K562 (cell line): ENCODE data around the gene SLC44A5. TPM values are rescaled to one million over a fixed set of nuclear protein-coding genes. Genes with fewer than 3 reads are reported as not detected.

ENCODE experiments used
- ATAC-seq: fragments of 200-7000 bp; cut with Tn5 transposase; 3 replicates; pipeline ENCODE4 v1.9.1; 2020; ENCODE audit warnings: moderate library complexity
- BruUV-seq: library from RNA; stranded (reverse); fragments of 400-500 nt; replicated peaks from 2 replicates; lab custom pipeline; 2021; lab: Mats Ljungman, UMichigan
- CTCF ChIA-PET: fragments of 300-600 bp; formaldehyde crosslinking; extraction: SDS; loops from one replicate; lab custom pipeline; 2021; ENCODE audit warnings: low intra/inter-chr PET ratio; lab: Yijun Ruan, JAX
- POLR2A ChIA-PET: fragments of 300-600, 350-650 bp; sonication (Branson Sonifier 250); formaldehyde crosslinking; extraction: SDS; loops from one replicate; lab custom pipeline; 2021; ENCODE audit warnings: antibody characterized with exemption, inconsistent platforms; lab: Yijun Ruan, JAX
- DNase-seq, 4 experiments: peaks; one replicate each; pipeline versions ENCODE4 v3.0.0 to v3.0.0-alpha.2; 2011 to 2018; ENCODE audit warnings: low spot score in 3 of 4, mixed read lengths in 3 of 4; ENCODE audit errors: extremely low read depth in 1 of 4
- FAIRE-seq: peaks from 2 replicates; lab custom pipeline; 2011; peaks lifted over from hg19 to GRCh38; lab: Jason Lieb, UNC
- H2AFZ ChIP-seq: 2 replicates; pipeline ENCODE4 v1.6.0; 2011; ENCODE audit warnings: low read depth, low read length, control low read depth, inconsistent platforms
- H3K27ac ChIP-seq: fragments of 200-600 bp; 3 replicates; pipeline ENCODE4 v1.8.0; 2011; ENCODE audit warnings: low read depth, mild to moderate bottlenecking, control low read depth, inconsistent platforms, low read length, moderate library complexity, mixed read lengths; ENCODE audit errors: extremely low read depth
- H3K27me3 ChIP-seq, 2 experiments: fragments of 300-600 bp in 1 of 2; 2 replicates in 1 of 2; 3 replicates in 1 of 2; pipeline versions ENCODE4 v1.6.0 to v1.8.0; 2011; ENCODE audit warnings: inconsistent platforms in 2 of 2, low read length in 2 of 2, mild to moderate bottlenecking in 1 of 2, mixed read lengths in 1 of 2, moderate library complexity in 1 of 2; ENCODE audit not compliant: control insufficient read depth in 2 of 2, insufficient read depth in 2 of 2
- H3K36me3 ChIP-seq: fragments of 300-600 bp; 3 replicates; pipeline ENCODE4 v1.8.0; 2011; ENCODE audit warnings: mild to moderate bottlenecking, low read length, inconsistent platforms; ENCODE audit not compliant: control insufficient read depth, insufficient read depth
- H3K4me1 ChIP-seq, 2 experiments: fragments of 200-600 bp in 1 of 2; replicated peaks in 1 of 2; 2 replicates in 1 of 2; 3 replicates in 1 of 2; pipeline versions ENCODE4 v1.5.1 to v1.8.0; 2011; ENCODE audit warnings: inconsistent platforms in 2 of 2, low read length in 2 of 2, mild to moderate bottlenecking in 1 of 2, mixed read lengths in 1 of 2, moderate library complexity in 1 of 2; ENCODE audit not compliant: control insufficient read depth in 2 of 2, insufficient read depth in 2 of 2
- H3K4me2 ChIP-seq: 2 replicates; pipeline ENCODE4 v1.6.1; 2011; ENCODE audit warnings: low read length, control low read depth, inconsistent platforms, mixed read lengths; ENCODE audit not compliant: insufficient read depth
- H3K4me3 ChIP-seq: fragments of 200-600 bp; sonication (generic), shearing (Covaris generic); 2 replicates; pipeline ENCODE4 v1.5.1; 2016; ENCODE audit warnings: control low read depth, inconsistent platforms
- H3K79me2 ChIP-seq: fragments of 200-600 bp; 3 replicates; pipeline ENCODE4 v1.8.0; 2011; ENCODE audit warnings: low read length, inconsistent platforms; ENCODE audit not compliant: control insufficient read depth, insufficient read depth
- H3K9ac ChIP-seq, 2 experiments: 2 replicates each; pipeline versions ENCODE4 v1.6.0 to v1.6.1; 2011; ENCODE audit warnings: low read depth in 2 of 2, low read length in 2 of 2, control low read depth in 1 of 2, inconsistent platforms in 1 of 2, mild to moderate bottlenecking in 1 of 2, mixed read lengths in 1 of 2; ENCODE audit not compliant: insufficient read depth in 1 of 2
- H3K9me1 ChIP-seq: one replicate; pipeline ENCODE4 v1.6.0; 2011; ENCODE audit warnings: inconsistent platforms, mild to moderate bottlenecking, low read length, moderate library complexity; ENCODE audit not compliant: control insufficient read depth, insufficient read depth
- H3K9me3 ChIP-seq: replicated peaks from 2 replicates; pipeline ENCODE4 v1.5.1; 2011; ENCODE audit warnings: low read depth, low read length, inconsistent platforms; ENCODE audit not compliant: control insufficient read depth, insufficient read depth
- H4K20me1 ChIP-seq: replicated peaks from 2 replicates; pipeline ENCODE4 v1.6.1; 2011; ENCODE audit warnings: low read length, inconsistent platforms, mixed read lengths; ENCODE audit not compliant: control insufficient read depth, insufficient read depth
- CBX8 ChIP-seq: fragments of 200-600 bp; sonication (generic); IDR thresholded peaks from 2 replicates; pipeline ENCODE4 v1.6.1; 2012; ENCODE audit warnings: borderline replicate concordance, mixed run types, low read depth, mild to moderate bottlenecking, moderate library complexity, mixed read lengths, low read length, control low read depth, inconsistent platforms; ENCODE audit not compliant: poor library complexity, severe bottlenecking; ENCODE audit errors: extremely low read depth
- PYGO2 ChIP-seq: fragments of 450-650 bp; IDR thresholded peaks from 2 replicates; pipeline ENCODE4 v1.6.1; 2016; ENCODE audit warnings: mild to moderate bottlenecking, missing genetic modification characterization, moderate library complexity, missing compliant biosample characterization
- TEAD4 ChIP-seq, 2 experiments: sonication (generic) in 1 of 2; formaldehyde crosslinking in 1 of 2; IDR thresholded peaks; 2 replicates each; pipeline versions ENCODE4 v1.6.1 to v1.8.0; 2012 to 2022; ENCODE audit warnings: borderline replicate concordance in 1 of 2, inconsistent platforms in 1 of 2, low read length in 1 of 2, mild to moderate bottlenecking in 1 of 2, missing genetic modification reagents in 1 of 2
- WGBS: fragments of 100-300 bp; shearing (Covaris generic); methylation state at CpG from one replicate; pipeline ENCODE4 v1.1.6; 2016; ENCODE audit warnings: low coverage, mixed read lengths; ENCODE audit not compliant: insufficient coverage; ENCODE audit errors: missing lambda C conversion rate; 5-methylcytosine and 5-hydroxymethylcytosine counted together
- in situ Hi-C: fragments of 300-500 bp; cut with MboI; formaldehyde crosslinking; loops from 4 replicates; pipeline ENCODE4 v1.15.0; 2018; ENCODE audit warnings: inconsistent platforms, mixed read lengths
- intact Hi-C: fragments of 100-400 bp; cut with micrococcal nuclease; formaldehyde crosslinking; loops from 2 replicates; pipeline ENCODE4 v1.14.2; 2022
- polyA plus RNA-seq, 8 experiments: library from polyadenylated mRNA; depleted of rRNA in 4 of 8; stranded (reverse) in 5 of 8; unstranded in 3 of 8; fragments of >200 nt; fragmentation: Nextera tagmentation in 2 of 8; fragmentation: Illumina TruSeq in 1 of 8; extraction: Ambion mirVana in 2 of 8; extraction: Trizol in 1 of 8; gene quantifications; 2 replicates each; pipeline versions ENCODE4 v1.2.1 to v1.2.3, GENCODE V29; 2011 to 2014; ENCODE audit warnings: inconsistent platforms in 1 of 8, missing spikeins in 1 of 8
- total RNA-seq, 7 experiments: library from RNA; depleted of rRNA in 6 of 7; stranded (reverse); fragments of >200 nt in 6 of 7; fragmentation: Illumina TruSeq in 2 of 7; extraction: Trizol in 2 of 7; gene quantifications; 2 replicates each; pipeline versions ENCODE4 v1.2.1 to v1.2.3, GENCODE V29; 2011 to 2021; ENCODE audit warnings: low replicate concordance in 1 of 7
- TF ChIP-seq, protein P1 (sequence below): fragments of 250-450 bp; sonication (Bioruptor Pico); IDR thresholded peaks from 2 replicates; pipeline ENCODE4 v1.5.1; 2021; ENCODE audit warnings: mild to moderate bottlenecking
- TF ChIP-seq, protein P2 (sequence below): fragments of 250-450 bp; sonication (Bioruptor Pico); IDR thresholded peaks from 2 replicates; pipeline ENCODE4 v1.5.0; 2020; ENCODE audit warnings: mild to moderate bottlenecking

SLC44A5 gene
- total and polyA plus RNA-seq, 9 of the 15 experiments (the other 6 are each of a cell fraction or from before 2014, with no cell fraction given): 1.2 to 10.1 (median 3.2) TPM

- Histone ChIP-seq H3K4me2 (no peak overlapping the region), H3K4me3 (no peak overlapping the region), H3K79me2 (no peaks in the 10 kb centered on the region), H4K20me1 (no peaks in the 10 kb centered on the region), H3K27me3 (no peaks in the 10 kb centered on the region), H3K9me3 (no peaks in the 10 kb centered on the region), H3K27ac (no peak overlapping the region), H3K9me1 (no peaks in the 10 kb centered on the region), H3K9ac (no peak overlapping the region), H3K4me1 (no peaks in the 10 kb centered on the region), H2AFZ (no peak overlapping the region), H3K36me3 (no peaks in the 10 kb centered on the region)
- FAIRE-seq (peak; percentile 19), DNase-seq (no peak), ATAC-seq (no peak)
- ChIA-PET POLR2A (interaction anchor here (0.6 kb wide), 1 partner anchor 160 kb away, joined by 3 read pairs; no protein-coding TSS in a partner anchor), CTCF (no interaction called here)
- no TSS peak for BruUV-seq
- TF ChIP-seq, protein P1, sequence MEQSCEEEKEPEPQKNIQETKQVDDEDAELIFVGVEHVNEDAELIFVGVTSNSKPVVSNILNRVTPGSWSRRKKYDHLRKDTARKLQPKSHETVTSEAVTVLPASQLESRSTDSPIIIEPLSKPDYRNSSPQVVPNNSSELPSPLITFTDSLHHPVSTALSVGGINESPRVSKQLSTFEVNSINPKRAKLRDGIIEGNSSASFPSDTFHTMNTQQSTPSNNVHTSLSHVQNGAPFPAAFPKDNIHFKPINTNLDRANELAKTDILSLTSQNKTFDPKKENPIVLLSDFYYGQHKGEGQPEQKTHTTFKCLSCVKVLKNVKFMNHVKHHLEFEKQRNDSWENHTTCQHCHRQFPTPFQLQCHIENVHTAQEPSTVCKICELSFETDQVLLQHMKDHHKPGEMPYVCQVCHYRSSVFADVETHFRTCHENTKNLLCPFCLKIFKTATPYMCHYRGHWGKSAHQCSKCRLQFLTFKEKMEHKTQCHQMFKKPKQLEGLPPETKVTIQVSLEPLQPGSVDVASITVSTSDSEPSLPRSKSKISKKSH (CRISPR knock-in tag): no peak
- no peak for TF ChIP-seq PYGO2 (tag)
- TF ChIP-seq CBX8: no peak
- TF ChIP-seq, protein P2, sequence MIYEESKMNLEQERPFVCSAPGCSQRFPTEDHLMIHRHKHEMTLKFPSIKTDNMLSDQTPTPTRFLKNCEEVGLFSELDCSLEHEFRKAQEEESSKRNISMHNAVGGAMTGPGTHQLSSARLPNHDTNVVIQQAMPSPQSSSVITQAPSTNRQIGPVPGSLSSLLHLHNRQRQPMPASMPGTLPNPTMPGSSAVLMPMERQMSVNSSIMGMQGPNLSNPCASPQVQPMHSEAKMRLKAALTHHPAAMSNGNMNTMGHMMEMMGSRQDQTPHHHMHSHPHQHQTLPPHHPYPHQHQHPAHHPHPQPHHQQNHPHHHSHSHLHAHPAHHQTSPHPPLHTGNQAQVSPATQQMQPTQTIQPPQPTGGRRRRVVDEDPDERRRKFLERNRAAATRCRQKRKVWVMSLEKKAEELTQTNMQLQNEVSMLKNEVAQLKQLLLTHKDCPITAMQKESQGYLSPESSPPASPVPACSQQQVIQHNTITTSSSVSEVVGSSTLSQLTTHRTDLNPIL (CRISPR knock-in tag): no peak
- TF ChIP-seq TEAD4 (IDR thresholded peaks at IDR 0.05; ENCODE audit: low read length): no peak
- TF ChIP-seq TEAD4 (CRISPR knock-in tag; IDR thresholded peaks at IDR 0.05; ENCODE audit: borderline replicate concordance): no peak
- 45% methylated on average over 1 of the region's 1 CpG for WGBS
- in situ Hi-C loops: no loop called here
- intact Hi-C loops: no loop called here
Observed at GRCh38 chr1:75514270-75514669, 96.6 kb downstream of the SLC44A5 start.
